HepG2 (cell line): ENCODE results near the gene FAM20A. TPM values are rescaled to one million over a fixed set of nuclear protein-coding genes. Genes with fewer than 3 reads are reported as not detected.

Source experiments
- ATRX ChIP-seq: sonication (generic); formaldehyde crosslinking; IDR thresholded peaks from 2 replicates; pipeline ENCODE4 v1.4.0; 2020; ENCODE audit warnings: missing genetic modification reagents, borderline replicate concordance
- DMTF1 ChIP-seq: sonication (generic); formaldehyde crosslinking; IDR thresholded peaks from 2 replicates; pipeline ENCODE4 v1.4.0; 2020; ENCODE audit warnings: mild to moderate bottlenecking, missing genetic modification reagents
- FOXA3 ChIP-seq: IDR thresholded peaks from 2 replicates; pipeline ENCODE4 v1.6.1; 2016; ENCODE audit warnings: missing genetic modification reagents, missing compliant biosample characterization
- HMG20B ChIP-seq: conservative IDR thresholded peaks from 2 replicates; pipeline ENCODE4 v1.6.1; 2016; ENCODE audit warnings: missing genetic modification reagents, missing compliant biosample characterization
- HNF4A ChIP-seq: sonication (generic); formaldehyde crosslinking; IDR thresholded peaks from 2 replicates; pipeline ENCODE4 v1.4.0; 2020; ENCODE audit warnings: missing genetic modification reagents
- IKZF4 ChIP-seq: sonication (generic); formaldehyde crosslinking; IDR thresholded peaks from 2 replicates; pipeline ENCODE4 v1.5.1; 2020; ENCODE audit warnings: borderline replicate concordance, mild to moderate bottlenecking, low read depth, missing genetic modification reagents; ENCODE audit errors: not compliant biosample characterization
- IRX3 ChIP-seq: sonication (generic); formaldehyde crosslinking; IDR thresholded peaks from 2 replicates; pipeline ENCODE4 v1.8.1; 2023; ENCODE audit warnings: mild to moderate bottlenecking, low read depth, missing genetic modification reagents, borderline replicate concordance
- KLF13 ChIP-seq: sonication (generic); formaldehyde crosslinking; IDR thresholded peaks from 2 replicates; pipeline ENCODE4 v1.4.0; 2020; ENCODE audit warnings: mild to moderate bottlenecking, missing genetic modification reagents
- MIER3 ChIP-seq: IDR thresholded peaks from 2 replicates; pipeline ENCODE4 v1.6.1; 2016; ENCODE audit warnings: missing compliant biosample characterization, borderline replicate concordance
- MZF1 ChIP-seq: sonication (generic); formaldehyde crosslinking; IDR thresholded peaks from 2 replicates; pipeline ENCODE4 v1.8.1; 2023; ENCODE audit warnings: mild to moderate bottlenecking, missing genetic modification reagents, borderline replicate concordance
- RFXANK ChIP-seq: IDR thresholded peaks from 2 replicates; pipeline ENCODE4 v1.6.1; 2016
- STAG1 ChIP-seq: sonication (generic); formaldehyde crosslinking; IDR thresholded peaks from 2 replicates; pipeline ENCODE4 v1.4.0; 2020; ENCODE audit warnings: missing genetic modification reagents
- TAF1 ChIP-seq: sonication (generic); formaldehyde crosslinking; IDR thresholded peaks from 2 replicates; pipeline ENCODE4 v1.4.0; 2020; ENCODE audit warnings: missing genetic modification reagents
- ZNF235 ChIP-seq: sonication (generic); formaldehyde crosslinking; IDR thresholded peaks from 2 replicates; pipeline ENCODE4 v1.8.1; 2023; ENCODE audit warnings: mild to moderate bottlenecking, missing genetic modification reagents, borderline replicate concordance
- ZNF264 ChIP-seq: sonication (generic); formaldehyde crosslinking; IDR thresholded peaks from 2 replicates; pipeline ENCODE4 v1.4.0; 2020; ENCODE audit warnings: missing genetic modification reagents
- ZNF550 ChIP-seq: sonication (generic); formaldehyde crosslinking; IDR thresholded peaks from 2 replicates; pipeline ENCODE4 v1.4.0; 2020; ENCODE audit warnings: mild to moderate bottlenecking, missing genetic modification reagents, borderline replicate concordance
- ZNF773 ChIP-seq: sonication (generic); formaldehyde crosslinking; IDR thresholded peaks from 2 replicates; pipeline ENCODE4 v1.4.0; 2020; ENCODE audit warnings: missing genetic modification reagents, borderline replicate concordance
- polyA plus RNA-seq, 8 experiments: library from polyadenylated mRNA; depleted of rRNA in 3 of 8; stranded (reverse) in 7 of 8; unstranded in 1 of 8; fragments of >200 nt; fragmentation: Illumina TruSeq in 4 of 8; extraction: Trizol in 4 of 8; gene quantifications; 2 replicates each; pipeline versions ENCODE4 v1.2.1 to v1.2.3, GENCODE V29; 2011 to 2016; ENCODE audit warnings: low read depth in 4 of 8, missing spikeins in 1 of 8, mixed read lengths in 1 of 8; ENCODE audit not compliant: insufficient read depth in 1 of 8
- total RNA-seq, 5 experiments: library from RNA; depleted of rRNA; stranded (reverse); fragments of >200 nt; fragmentation: Illumina TruSeq; extraction: Trizol; gene quantifications; 2 replicates each; pipeline ENCODE4 v1.2.3, GENCODE V29; 2016; ENCODE audit warnings: low read depth in 1 of 5
- TF ChIP-seq, protein P1 (sequence below): sonication (generic); formaldehyde crosslinking; IDR thresholded peaks from 2 replicates; pipeline ENCODE4 v1.5.0; 2020; ENCODE audit warnings: missing genetic modification reagents
- TF ChIP-seq, protein P2 (sequence below): sonication (generic); formaldehyde crosslinking; IDR thresholded peaks from 2 replicates; pipeline ENCODE4 v1.4.0; 2020; ENCODE audit warnings: missing genetic modification reagents, borderline replicate concordance
- TF ChIP-seq, protein P3 (sequence below): sonication (generic); formaldehyde crosslinking; IDR thresholded peaks from 2 replicates; pipeline ENCODE4 v1.5.0; 2020; ENCODE audit warnings: missing genetic modification reagents

FAM20A gene
- total and polyA plus RNA-seq, 2 of the 13 experiments (the other 11 are each of a cell fraction or from before 2014, with no cell fraction given): 9.3 to 20.7 TPM

- TF ChIP-seq ATRX (CRISPR knock-in tag) (0 out of 2 replicates have a peak, but pooled peaks have one; percentile 56), ZNF264 (CRISPR knock-in tag) (peak; percentile 42), TAF1 (CRISPR knock-in tag) (peak; percentile 59; the same call in 1 of the 2 replicates), FOXA3 (CRISPR knock-in tag) (peak; percentile 54; the same call in 1 of the 2 replicates), MZF1 (CRISPR knock-in tag) (no peak), IRX3 (0 out of 2 replicates have a peak, but pooled peaks have one; percentile 2), ZNF235 (CRISPR knock-in tag) (no peak), STAG1 (CRISPR knock-in tag) (peak; percentile 39; the same call in 1 of the 2 replicates), HMG20B (CRISPR knock-in tag) (no peak), MIER3 (peak; percentile 57; the same call in 1 of the 2 replicates), DMTF1 (CRISPR knock-in tag) (no peak), ZNF773 (CRISPR knock-in tag) (peak; percentile 16; the same call in 1 of the 2 replicates), KLF13 (CRISPR knock-in tag) (peak; percentile 26; the same call in 1 of the 2 replicates), ZNF550 (CRISPR knock-in tag) (0 out of 2 replicates have a peak, but pooled peaks have one; percentile 82), IKZF4 (CRISPR knock-in tag) (peak; percentile 73), RFXANK (peak; percentile 57; the same call in 1 of the 2 replicates), HNF4A (CRISPR knock-in tag) (no peak)
- TF ChIP-seq, protein P1, sequence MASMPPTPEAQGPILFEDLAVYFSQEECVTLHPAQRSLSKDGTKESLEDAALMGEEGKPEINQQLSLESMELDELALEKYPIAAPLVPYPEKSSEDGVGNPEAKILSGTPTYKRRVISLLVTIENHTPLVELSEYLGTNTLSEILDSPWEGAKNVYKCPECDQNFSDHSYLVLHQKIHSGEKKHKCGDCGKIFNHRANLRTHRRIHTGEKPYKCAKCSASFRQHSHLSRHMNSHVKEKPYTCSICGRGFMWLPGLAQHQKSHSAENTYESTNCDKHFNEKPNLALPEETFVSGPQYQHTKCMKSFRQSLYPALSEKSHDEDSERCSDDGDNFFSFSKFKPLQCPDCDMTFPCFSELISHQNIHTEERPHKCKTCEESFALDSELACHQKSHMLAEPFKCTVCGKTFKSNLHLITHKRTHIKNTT: 0 out of 2 replicates have a peak, but pooled peaks have one; percentile 50
- TF ChIP-seq, protein P2, sequence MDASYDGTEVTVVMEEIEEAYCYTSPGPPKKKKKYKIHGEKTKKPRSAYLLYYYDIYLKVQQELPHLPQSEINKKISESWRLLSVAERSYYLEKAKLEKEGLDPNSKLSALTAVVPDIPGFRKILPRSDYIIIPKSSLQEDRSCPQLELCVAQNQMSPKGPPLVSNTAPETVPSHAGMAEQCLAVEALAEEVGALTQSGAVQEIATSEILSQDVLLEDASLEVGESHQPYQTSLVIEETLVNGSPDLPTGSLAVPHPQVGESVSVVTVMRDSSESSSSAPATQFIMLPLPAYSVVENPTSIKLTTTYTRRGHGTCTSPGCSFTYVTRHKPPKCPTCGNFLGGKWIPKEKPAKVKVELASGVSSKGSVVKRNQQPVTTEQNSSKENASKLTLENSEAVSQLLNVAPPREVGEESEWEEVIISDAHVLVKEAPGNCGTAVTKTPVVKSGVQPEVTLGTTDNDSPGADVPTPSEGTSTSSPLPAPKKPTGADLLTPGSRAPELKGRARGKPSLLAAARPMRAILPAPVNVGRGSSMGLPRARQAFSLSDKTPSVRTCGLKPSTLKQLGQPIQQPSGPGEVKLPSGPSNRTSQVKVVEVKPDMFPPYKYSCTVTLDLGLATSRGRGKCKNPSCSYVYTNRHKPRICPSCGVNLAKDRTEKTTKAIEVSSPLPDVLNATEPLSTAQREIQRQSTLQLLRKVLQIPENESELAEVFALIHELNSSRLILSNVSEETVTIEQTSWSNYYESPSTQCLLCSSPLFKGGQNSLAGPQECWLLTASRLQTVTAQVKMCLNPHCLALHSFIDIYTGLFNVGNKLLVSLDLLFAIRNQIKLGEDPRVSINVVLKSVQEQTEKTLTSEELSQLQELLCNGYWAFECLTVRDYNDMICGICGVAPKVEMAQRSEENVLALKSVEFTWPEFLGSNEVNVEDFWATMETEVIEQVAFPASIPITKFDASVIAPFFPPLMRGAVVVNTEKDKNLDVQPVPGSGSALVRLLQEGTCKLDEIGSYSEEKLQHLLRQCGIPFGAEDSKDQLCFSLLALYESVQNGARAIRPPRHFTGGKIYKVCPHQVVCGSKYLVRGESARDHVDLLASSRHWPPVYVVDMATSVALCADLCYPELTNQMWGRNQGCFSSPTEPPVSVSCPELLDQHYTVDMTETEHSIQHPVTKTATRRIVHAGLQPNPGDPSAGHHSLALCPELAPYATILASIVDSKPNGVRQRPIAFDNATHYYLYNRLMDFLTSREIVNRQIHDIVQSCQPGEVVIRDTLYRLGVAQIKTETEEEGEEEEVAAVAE (CRISPR knock-in tag): no peak
- TF ChIP-seq, protein P3, sequence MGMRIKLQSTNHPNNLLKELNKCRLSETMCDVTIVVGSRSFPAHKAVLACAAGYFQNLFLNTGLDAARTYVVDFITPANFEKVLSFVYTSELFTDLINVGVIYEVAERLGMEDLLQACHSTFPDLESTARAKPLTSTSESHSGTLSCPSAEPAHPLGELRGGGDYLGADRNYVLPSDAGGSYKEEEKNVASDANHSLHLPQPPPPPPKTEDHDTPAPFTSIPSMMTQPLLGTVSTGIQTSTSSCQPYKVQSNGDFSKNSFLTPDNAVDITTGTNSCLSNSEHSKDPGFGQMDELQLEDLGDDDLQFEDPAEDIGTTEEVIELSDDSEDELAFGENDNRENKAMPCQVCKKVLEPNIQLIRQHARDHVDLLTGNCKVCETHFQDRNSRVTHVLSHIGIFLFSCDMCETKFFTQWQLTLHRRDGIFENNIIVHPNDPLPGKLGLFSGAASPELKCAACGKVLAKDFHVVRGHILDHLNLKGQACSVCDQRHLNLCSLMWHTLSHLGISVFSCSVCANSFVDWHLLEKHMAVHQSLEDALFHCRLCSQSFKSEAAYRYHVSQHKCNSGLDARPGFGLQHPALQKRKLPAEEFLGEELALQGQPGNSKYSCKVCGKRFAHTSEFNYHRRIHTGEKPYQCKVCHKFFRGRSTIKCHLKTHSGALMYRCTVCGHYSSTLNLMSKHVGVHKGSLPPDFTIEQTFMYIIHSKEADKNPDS (CRISPR knock-in tag): no peak
Measured at GRCh38 chr17:68511671-68512246, 89.4 kb downstream of the FAM20A start (continued).
